Measurements from ENCODE around the gene CSNK1G1. TPM values are rescaled to one million over a fixed set of nuclear protein-coding genes. Genes with fewer than 3 reads are reported as not detected.

Gene CSNK1G1
- total and polyA plus RNA-seq, 2 of the 8 experiments (the other 6 are each of a cell fraction or from before 2014, with no cell fraction given): 6.0 to 12.9 TPM

DNA sequence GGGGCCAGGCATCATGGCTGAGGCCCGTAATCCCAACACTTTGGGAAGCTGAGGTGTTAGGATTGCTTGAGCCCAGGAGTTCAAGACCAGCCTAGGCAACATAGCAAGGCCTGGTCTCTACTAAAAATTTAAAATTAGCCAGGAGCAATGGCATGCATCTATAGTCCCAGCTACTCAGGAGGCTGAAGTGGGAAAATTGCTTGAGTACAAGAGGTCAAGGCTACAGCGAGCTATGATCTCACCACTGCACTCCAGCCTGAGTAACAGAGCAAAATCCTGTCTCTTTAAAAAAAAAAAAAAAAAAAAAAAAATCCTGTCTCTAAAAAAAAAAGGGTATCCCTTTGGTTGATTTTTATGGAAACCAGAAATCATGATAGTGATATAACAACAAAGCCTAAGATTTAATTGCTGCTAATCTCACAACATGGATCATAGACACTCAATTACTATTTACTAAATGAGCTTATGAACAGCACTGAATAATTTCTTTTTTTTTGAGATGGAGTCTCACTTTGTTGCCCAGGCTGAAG, 13.2 kb upstream of the CSNK1G1 start:
- H3K23me2 ChIP-seq (ENCODE audit: low read depth, low read length): no peaks in the 10 kb centered on the region
- no peak overlapping the region for H2BK15ac ChIP-seq (ENCODE audit: low read length)
- H3K9me3 ChIP-seq (ENCODE audit: insufficient read depth in 2 of 2, low read depth in 1 of 2, low read length in 1 of 2): no peaks in the 10 kb centered on the region
- no peak overlapping the region for H3K9ac ChIP-seq (replicated peaks in 1 of 4; ENCODE audit: extremely low read depth in 1 of 4, low read depth in 3 of 4, low read length in 3 of 4)
- H3K79me2 ChIP-seq (ENCODE audit: control insufficient read depth in 1 of 2, insufficient read depth in 2 of 2, low read length in 2 of 2): no peaks in the 10 kb centered on the region; a peak in 1 of 4 replicates
- ChIA-PET POLR2A (ENCODE audit: partially characterized antibody) (interaction anchor here (0.6 to 1.5 kb wide), 4 partner anchors 12 to 19 kb away, joined by 3 to 4 read pairs (median 4); partner anchors contain the start of genes CSNK1G1 and TRIP4), CTCF (ENCODE audit: partially characterized antibody) (interaction anchor here (0.6 to 0.7 kb wide), 3 partner anchors 47 to 172 kb away, joined by 3 to 7 read pairs (median 4); no protein-coding TSS in a partner anchor)
- no peak overlapping the region for H2BK20ac ChIP-seq (ENCODE audit: low read length)
- H3K56ac ChIP-seq (replicated peaks; ENCODE audit: insufficient read length, low read depth, low read length): no peak overlapping the region
- H3K4me3 ChIP-seq (ENCODE audit: extremely low read depth in 1 of 4, insufficient read depth in 2 of 4, low read depth in 3 of 4, low read length in 4 of 4): no peak overlapping the region
- no peaks in the 10 kb centered on the region for H3K27me3 ChIP-seq (replicated peaks in 1 of 4; ENCODE audit: control insufficient read depth in 3 of 4, extremely low read depth in 1 of 4, insufficient read depth in 3 of 4, low read length in 3 of 4)
- H3K18ac ChIP-seq (ENCODE audit: extremely low read depth, low read length): no peak overlapping the region
- H4K8ac ChIP-seq (ENCODE audit: extremely low read depth, insufficient read depth, low read length): no peak overlapping the region
- no peaks in the 10 kb centered on the region for H3K4me1 ChIP-seq (replicated peaks in 1 of 4; ENCODE audit: control insufficient read depth in 3 of 4, insufficient read depth in 4 of 4, low read length in 3 of 4)
- no peak for TF ChIP-seq RFX5 (IDR thresholded peaks at IDR 0.05; ENCODE audit: borderline replicate concordance, low read depth, low read length)
- TF ChIP-seq ASH2L (IDR thresholded peaks at IDR 0.05; ENCODE audit: low read length): no peak
- TF ChIP-seq JUND (IDR thresholded peaks at IDR 0.05; ENCODE audit: low read length): no peak
- TF ChIP-seq YY1 (IDR thresholded peaks at IDR 0.05; ENCODE audit: low read depth, low read length): no peak
- TF ChIP-seq CBX5 (IDR thresholded peaks at IDR 0.05; ENCODE audit: low read depth, low read length): no peak
- TF ChIP-seq TBP (IDR thresholded peaks at IDR 0.05; ENCODE audit: low read depth, low read length): no peak
- TF ChIP-seq JUN (IDR thresholded peaks at IDR 0.05; ENCODE audit: low read depth, low read length): no peak
- no peak for TF ChIP-seq PHF8 (conservative IDR thresholded peaks at IDR 0.05; ENCODE audit: low read depth, low read length)
- no peak for TF ChIP-seq EZH2 (IDR thresholded peaks at IDR 0.05; ENCODE audit: low read depth, low read length, severe bottlenecking)
- no peak for TF ChIP-seq POLR2A (IDR thresholded peaks at IDR 0.05; ENCODE audit: control extremely low read depth in 1 of 2, low read depth in 2 of 2, low read length in 2 of 2)
- no peak for TF ChIP-seq POU5F1 (IDR thresholded peaks at IDR 0.05; ENCODE audit: low read depth, low read length)
- WGBS, 2 experiments (ENCODE audit: extremely low coverage in 1 of 2, insufficient coverage in 1 of 2, insufficient read length in 1 of 2, insufficient replicate concordance in 2 of 2, low coverage in 1 of 2, low lambda C conversion rate in 2 of 2, missing lambda C conversion rate in 1 of 2): 94% methylated on average over 2 of the region's 2 CpGs; no CpG with 5 or more reads in 1 of the 2 experiments
- H4K91ac ChIP-seq (replicated peaks; ENCODE audit: insufficient read length, low read length): no peak overlapping the region
- H3K4ac ChIP-seq (replicated peaks; ENCODE audit: insufficient read length, low read depth, low read length): no peak overlapping the region
- no peak overlapping the region for H2BK120ac ChIP-seq (replicated peaks; ENCODE audit: low read depth, low read length)
- no peak overlapping the region for H2AK5ac ChIP-seq (ENCODE audit: low read depth, low read length)
- no peak overlapping the region for H3K27ac ChIP-seq (ENCODE audit: low read depth, low read length)
- H3K14ac ChIP-seq (ENCODE audit: insufficient read length): no peak overlapping the region
- H3K23ac ChIP-seq (ENCODE audit: insufficient read length): no peak overlapping the region
- no peaks in the 10 kb centered on the region for H3K79me1 ChIP-seq (ENCODE audit: low read depth, low read length)
- H2AFZ ChIP-seq (ENCODE audit: low read length): no peak overlapping the region
- H2BK5ac ChIP-seq (ENCODE audit: low read depth, low read length): no peak overlapping the region
- H4K20me1 ChIP-seq (replicated peaks in 1 of 2; ENCODE audit: control insufficient read depth in 1 of 2, insufficient read depth in 2 of 2, low read length in 2 of 2): no peaks in the 10 kb centered on the region
- FAIRE-seq (no peak), DNase-seq (ENCODE audit: low read depth in 1 of 2, low spot score in 2 of 2) (no peak)
- no peak overlapping the region for H4K5ac ChIP-seq (ENCODE audit: insufficient read length, low read depth, low read length)
- no peak overlapping the region for H3K4me2 ChIP-seq (ENCODE audit: insufficient read depth in 1 of 2, low read depth in 2 of 2, low read length in 2 of 2)
- peaks cover 3 to 20% (median 6%) of the 10 kb centered on the region in 4 experiments; a peak in 4 of 8 replicates for H3K36me3 ChIP-seq (ENCODE audit: control insufficient read depth in 2 of 4, insufficient read depth in 4 of 4, low read length in 3 of 4)
- H2BK12ac ChIP-seq (ENCODE audit: low read depth, low read length): no peak overlapping the region
